Fibroblast of peridontal ligament (primary cell): ENCODE measurements around the gene DCDC2.
A peak's percentile ranks its signal among the peaks of the same experiment; 100 is the strongest.
"Not testable (repeated sequence)": the region's sequence is repeated elsewhere in the genome, so short reads cannot be mapped to it uniquely, and the experiment has no call there.

ENCODE experiments used
- DNase-seq: peaks from one replicate; pipeline ENCODE4 v3.0.0-alpha.2; 2010; ENCODE audit errors: extremely low read depth

Gene DCDC2

DNA sequence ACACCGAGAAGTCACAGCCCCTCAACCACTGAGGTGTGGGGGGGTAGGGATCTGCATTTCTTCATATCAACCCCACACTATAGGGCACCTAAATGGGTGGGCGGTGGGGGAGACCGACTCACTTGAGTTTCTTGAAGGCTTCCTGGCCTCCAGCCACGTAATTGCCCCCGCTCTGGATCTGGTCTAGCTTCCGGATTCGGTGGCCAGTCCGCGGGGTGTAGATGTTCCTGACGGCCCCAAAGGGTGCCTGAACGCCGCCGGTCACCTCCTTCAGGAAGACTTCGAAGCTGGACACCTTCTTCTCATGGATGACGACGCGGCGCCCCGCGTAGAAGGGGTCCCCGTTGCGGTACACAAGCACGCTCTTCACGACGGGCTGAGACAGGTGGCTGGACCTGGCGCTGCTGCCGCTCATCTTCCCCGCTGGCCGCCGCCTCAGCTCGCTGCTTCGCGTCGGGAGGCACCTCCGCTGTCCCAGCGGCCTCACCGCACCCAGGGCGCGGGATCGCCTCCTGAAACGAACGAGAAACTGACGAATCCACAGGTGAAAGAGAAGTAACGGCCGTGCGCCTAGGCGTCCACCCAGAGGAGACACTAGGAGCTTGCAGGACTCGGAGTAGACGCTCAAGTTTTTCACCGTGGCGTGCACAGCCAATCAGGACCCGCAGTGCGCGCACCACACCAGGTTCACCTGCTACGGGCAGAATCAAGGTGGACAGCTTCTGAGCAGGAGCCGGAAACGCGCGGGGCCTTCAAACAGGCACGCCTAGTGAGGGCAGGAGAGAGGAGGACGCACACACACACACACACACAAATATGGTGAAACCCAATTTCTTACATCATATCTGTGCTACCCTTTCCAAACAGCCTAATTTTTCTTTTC lies at the start of gene DCDC2:
Gene DCDC2, minus strand, starts transcription at position 724 of the 883 bp plus-strand sequence. Its CDS starts 309 bp downstream, at position 415.
- DNase-seq: peak; percentile 3

DNA sequence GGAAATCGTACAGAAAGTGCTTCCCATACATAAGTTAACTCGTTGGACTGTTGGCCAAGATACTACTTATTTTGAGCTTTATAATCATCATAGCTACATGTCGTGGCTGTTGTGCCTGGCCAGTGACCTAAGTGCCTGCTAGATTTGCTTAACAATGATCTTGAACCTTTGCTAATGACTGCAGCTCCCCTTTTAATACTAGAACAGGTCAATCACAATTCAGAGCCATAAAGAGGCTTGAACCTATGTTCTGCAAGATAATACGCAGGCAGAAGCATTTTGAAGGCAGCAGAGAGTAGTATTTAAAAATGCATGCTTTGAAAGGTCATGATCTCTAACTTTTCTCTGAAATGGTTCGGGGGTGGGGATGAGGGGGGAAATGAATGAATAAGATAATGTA lies 47.4 kb upstream of the DCDC2 start:
- DNase-seq: no peak

DNA sequence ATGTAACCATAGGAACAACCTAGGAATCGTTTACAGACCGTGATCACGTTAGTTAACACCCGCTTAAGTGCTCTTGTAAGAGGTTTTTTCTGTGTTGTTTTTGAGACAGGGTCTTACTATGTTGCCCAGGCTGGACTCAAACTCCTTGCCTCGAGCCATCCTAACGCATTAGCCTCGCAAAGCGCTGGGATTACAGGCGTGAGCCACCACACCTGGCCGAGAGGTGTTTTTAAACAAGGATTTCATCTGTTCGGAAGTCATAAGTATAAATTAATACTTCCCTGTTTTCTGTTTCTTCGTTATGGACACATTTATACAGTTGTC lies 45.6 kb upstream of the DCDC2 start:
- DNase-seq: no peak

DNA sequence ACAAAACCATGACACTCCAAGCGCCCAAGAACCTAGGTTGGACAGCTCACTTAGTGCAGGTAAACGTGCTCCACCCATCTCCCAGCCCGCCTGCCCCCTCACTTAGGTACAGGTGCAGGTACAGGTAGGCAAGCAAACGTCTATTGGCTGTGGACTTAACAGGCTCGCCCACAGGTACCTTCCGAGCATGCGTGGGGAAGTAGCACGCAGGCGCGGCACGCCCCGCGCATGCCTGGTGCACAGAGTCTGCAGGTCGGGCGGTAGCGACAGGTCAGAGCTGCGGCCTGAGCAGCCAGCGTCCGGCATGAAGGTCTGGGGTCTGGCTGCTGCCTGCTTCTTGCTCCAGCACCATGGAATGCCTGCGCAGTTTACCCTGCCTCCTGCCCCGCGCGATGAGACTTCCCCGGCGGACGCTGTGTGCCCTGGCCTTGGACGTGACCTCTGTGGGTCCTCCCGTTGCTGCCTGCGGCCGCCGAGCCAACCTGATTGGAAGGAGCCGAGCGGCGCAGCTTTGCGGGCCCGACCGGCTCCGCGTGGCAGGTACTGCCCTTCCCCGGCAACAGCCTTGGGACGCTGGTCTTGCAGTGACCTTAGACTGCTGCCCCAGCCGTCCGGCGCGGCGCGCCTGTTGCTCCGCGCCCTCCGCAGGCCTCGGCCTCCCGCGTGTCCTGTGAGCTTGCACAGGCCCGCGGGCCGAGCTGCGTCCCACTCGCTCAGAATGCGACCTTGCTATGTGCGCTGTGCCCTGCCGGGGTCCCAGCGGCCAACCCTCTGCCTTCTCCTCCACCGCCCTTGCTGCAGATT lies 45.0 kb upstream of the DCDC2 start, which contains the start of gene MRS2:
Gene MRS2, plus strand, starts transcription at position 240 of the 804 bp plus-strand sequence. Its CDS starts 111 bp downstream, at position 351.
- peak; percentile 62 for DNase-seq

DNA sequence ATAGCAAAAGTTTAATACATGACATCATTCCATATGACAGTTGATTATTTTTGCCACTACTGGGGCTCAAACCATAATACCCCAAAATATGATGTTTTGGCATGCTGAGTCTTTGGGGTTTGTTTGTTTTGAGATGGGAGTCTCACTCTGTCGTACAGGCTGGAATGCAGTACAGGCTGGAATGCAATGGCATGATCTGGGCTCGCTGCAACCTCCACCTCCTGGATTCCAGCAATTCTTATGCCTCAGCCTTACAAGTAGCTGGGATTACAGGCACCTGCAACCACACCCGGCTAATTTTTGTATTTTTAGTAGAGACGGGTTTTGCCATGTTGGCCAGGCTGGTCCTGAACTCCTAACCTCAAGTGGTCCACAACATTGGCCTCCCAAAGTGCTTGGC lies 43.6 kb upstream of the DCDC2 start:
- DNase-seq: no peak

DNA sequence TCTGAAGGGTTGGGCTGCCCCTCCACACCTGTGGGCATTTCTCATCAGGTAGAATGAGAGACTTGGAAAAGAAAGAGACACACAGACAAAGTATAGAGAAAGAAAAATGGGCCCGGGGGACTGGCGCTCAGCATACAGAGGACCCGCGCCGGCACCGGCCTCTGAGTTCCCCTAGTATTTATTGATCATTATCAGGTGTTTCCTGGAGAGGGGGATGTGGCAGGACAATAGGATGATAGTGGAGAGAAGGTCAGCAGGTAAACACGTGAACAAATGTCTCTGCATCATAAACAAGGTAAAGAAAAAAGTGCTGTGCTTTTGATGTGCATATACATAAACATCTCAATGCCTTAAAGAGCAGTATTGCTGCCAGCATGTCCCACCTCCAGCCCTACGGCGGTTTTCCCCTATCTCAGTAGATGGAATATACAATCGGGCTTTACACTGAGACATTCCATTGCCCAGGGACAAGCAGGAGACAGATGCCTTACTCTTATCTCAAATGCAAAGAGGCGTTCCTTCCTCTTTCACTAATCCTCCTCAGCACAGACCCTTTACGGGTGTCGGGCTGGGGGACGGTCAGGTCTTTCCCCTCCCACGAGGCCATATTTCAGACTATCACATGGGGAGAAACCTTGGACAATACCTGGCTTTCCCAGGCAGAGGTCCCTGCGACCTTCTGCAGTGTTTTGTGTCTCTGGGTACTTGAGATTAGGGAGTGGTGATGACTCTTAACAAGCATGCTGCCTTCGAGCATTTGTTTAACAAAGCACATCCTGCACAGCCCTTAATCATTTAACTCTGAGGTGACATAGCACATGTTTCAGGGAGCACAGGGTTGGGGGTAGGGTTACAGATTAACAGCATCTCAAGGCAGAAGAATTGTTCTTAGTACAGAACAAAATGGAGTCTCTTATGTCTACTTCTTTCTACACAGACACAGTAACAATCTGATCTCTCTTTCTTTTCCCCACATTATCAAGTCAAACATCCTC lies 42.5 kb upstream of the DCDC2 start:
- not testable (repeated sequence) for DNase-seq

DNA sequence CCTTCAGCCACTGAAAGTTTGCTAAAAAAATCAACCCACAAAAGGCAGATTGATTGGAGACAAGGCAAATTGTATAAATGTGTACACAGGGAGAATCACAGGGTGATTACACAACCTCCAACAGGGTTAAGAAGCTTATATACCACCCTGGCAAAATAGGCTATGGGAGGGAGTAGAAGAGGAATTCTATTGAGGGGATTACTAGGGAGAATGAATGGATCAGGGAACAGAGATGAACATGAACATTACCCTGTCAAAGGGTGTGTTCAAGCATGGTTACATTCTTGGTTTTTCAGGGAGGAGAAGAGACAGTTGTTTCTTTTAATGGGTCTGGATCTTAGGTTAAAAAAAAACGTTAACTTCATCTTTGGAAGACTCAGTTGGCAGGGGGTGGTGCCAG lies 39.8 kb upstream of the DCDC2 start:
- DNase-seq: no peak

DNA sequence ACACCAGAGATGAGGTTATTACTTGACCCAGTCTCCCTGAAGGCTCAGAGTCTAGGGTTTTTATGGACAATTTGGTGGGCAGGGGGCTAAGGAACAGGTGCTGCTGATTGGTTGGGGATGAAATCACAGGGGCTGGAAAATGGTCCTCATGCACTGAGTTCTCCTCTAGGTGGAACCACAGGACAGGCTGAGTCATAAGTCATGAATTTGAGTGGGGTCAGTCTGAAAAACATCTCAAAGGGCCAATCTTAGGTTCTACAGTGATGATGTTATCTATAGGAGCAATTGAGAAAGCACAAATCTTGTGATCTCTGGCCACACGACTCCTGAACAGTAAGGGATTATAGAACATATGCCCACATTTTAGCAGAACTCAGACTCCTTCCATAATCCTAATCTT lies 39.0 kb upstream of the DCDC2 start:
- DNase-seq: no peak

DNA sequence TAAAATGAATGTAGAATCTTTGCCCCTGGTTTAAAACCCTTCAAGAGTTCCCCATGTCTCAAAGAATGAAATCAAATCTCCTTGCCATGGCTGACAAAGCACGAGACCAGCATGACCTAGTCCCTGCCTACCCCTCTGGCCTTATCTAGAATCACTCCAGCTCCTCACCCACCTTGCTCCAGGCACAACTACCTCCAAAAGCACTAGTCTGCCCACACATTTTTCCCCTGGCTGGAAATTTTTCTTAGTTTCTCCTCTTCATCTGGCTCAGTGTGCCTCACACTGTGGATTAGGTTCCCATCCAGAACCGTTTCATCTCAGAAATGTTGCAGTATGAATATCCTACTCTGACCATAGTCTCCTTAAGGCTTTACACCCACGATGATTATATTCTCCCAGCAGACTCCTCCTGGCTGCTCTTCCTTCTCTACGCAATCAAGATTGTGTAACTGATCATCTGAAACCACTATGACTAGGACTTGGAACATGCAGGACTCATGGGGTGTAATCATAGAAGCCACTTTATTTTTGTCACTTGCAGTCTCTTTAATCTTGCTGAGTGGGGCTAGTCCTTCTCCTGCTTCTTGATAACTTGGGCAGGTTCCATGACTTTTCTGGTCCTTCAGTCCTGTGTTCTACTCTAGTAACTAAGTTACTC lies 37.0 kb upstream of the DCDC2 start:
- DNase-seq: peak; percentile 96

DNA sequence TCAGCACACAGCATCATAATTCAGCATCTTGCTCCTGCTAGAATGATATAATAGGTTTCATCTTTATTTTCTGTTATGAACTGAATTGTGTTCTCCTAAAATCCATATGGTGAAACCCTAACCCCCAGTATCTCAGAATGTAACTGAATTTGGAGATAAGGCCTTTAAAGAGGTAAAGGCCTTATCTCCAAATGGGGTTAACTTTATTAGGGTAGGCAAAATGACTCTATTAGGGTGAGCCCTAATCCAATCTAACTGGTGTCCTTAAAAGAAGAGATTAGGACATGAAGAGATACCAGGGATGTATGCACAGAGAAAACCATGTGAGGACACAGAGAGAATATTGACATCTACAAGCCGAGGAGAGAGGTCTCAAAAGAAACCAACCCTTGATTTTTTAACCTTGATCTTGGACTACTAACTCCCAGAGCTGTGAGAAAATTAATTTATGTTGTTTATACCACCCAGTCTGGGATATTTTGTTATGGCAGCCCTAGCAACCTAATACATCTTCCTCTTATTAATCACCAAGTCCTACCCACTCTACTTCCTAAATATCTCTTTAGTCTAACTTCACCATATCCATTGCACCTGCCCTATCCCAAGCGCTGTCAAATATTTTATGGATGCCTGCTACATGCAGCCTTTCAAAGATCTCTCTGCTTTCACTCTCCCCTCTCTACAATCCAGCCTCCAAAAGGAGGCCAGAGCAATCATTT lies 36.4 kb upstream of the DCDC2 start:
- no peak for DNase-seq

DNA sequence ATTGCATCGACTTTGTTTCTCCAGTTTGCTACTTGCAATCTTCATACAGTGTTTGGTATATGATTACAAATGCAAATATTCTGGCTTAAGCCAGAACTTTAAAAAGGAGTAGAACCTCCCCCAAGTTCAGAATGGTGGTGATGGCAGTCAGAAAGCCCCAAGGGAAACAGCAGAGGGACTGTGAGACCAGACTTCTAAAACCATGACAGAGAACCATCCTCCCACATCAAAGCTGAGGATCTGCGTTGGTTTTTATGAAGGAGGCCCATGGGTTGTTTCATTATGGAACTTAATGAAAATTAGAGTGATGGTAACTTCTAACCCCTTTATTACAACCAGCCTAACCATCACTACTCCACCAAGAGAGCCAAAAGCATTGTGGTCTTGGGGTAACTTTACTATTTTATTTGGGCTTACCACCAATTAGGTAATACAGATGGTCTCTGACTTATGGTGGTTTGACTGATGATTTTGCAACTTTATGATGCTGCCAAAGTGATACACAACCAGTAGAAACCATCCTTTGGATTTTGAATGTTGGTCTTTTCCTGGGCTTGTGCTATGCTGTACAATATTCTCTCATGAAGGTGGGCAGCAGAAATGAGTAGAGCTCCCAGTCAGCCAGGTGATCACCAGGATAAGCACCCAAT lies 34.0 kb upstream of the DCDC2 start:
- peak; percentile 56 for DNase-seq

DNA sequence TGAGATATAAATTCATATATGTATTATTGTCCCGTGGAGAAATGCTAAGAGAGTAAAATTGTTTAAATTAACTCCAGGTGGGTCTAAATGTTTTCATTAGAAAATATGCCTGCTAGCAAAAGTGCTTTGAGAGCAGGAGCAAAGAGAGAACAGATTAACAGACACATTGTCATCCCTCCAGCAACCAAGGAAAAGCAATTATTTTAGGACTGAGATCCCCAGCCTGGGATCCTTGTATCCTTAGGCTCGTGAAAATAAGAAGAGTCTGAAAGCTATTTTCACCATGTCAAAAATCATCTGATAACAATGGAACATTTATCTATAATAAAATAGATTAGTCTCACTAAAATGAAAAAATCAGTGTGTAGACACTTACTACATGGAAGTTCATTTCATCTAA lies 33.3 kb upstream of the DCDC2 start:
- DNase-seq: no peak

DNA sequence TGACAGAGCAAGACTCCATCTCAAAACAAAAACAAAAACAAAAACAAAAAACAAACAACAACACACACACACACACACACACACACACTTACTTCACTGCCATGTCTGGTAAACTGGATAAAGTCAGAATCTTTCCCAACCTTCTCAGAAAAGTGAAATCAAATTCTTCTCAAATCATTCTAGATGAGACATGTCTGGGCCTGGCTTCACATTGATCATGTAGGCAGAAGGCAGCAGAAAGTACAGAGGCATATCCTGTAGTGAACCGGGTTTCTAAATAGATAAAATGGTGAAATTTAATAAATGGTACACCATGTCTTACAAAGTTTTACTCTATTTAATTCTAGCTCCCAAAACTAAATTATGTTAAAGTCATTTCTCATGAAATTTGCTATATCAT lies 30.0 kb upstream of the DCDC2 start:
- DNase-seq: no peak

DNA sequence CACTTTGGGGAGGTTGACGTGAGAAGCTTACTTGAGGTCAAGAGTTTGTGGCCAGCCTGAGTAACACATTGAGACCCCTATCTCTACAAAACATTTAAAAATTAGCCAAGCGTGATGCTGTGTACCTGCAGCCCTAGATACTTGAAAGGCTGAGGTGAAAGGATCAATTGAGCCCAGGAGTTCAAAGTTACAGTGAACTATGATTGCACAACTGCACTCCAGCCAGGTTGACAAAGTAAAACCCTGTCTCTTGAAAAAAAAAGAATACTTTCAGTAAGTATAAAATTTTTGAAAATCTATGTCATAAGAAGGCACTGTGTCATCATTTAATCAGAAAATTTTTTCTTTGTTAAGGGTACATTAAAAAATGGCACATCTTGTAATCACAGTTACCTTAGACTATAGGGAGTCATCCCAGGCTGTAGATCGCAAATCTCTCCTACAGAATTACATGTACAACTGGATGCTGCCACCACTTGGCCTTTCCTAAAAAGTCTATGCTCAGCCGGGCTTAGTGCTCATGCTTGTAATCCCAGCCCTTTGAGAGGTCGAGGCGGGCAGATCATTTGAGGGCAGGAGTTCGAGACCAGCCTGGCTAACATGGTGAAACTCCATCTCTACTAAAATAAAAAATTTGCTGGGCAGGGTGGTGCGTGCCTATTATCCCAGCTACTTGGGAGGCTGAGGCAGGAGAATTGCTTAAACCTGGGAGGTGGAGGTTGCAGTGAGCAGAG lies 27.8 kb upstream of the DCDC2 start:
- no peak for DNase-seq

DNA sequence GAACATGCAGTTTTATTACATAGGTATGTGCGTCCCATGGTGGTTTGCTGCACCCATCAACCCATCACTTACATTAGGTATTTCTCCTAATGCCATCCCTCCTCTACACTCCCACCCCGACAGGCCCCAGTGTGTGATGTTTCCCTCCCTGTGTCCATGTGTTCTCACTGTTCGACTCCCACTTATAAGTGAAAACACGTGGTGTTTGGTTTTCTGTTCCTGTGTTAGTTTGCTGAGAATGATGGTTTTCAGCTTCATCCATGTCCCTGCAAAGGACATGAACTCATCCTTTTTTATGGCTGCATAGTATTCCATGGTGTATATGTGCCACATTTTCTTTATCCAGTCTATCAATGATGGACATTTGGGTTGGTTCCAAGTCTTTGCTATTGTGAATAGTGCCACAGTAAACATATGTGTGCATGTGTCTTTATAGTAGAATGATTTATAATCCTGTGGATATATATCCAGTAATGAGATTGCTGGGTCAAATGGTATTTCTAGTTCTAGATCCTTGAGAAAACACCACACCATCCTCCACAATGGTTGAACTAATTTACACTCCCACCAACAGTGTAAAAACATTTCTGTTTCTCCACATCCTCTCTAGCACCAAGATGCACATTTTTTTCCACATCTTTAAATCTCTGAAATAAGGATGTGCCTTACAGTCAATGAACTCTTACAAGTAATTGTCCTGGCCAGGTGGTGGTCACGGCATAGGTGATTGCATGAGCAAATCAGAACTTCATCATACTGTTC lies 26.7 kb upstream of the DCDC2 start:
- not testable (repeated sequence) for DNase-seq

DNA sequence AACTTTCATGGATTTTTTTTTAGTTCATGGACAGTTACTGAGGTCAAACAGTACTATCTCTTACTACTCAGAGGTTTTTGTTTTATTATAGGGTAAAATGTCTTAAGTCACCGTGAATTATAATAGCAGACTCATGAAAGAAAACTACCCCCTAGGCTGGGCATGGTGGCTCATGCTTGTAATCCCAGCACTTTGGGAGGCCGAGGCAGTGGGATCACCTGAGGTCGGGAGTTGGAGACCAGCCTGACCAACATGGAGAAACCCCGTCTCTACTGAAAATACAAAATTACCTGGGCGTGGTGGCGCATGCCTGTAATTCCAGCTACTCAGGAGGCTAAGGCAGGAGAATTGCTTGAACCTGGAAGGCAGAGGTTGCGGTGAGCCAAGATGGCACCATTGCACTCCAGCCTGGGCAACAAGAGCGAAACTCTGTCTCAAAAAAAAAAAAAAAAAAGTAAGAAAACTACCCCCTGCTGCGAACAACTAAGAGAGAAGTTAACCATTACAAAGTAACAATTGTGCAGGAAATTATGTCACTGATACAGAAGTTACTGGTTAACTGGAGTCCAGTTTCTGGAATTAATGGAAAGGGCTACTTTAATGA lies 25.1 kb upstream of the DCDC2 start:
- DNase-seq: not testable (repeated sequence)

DNA sequence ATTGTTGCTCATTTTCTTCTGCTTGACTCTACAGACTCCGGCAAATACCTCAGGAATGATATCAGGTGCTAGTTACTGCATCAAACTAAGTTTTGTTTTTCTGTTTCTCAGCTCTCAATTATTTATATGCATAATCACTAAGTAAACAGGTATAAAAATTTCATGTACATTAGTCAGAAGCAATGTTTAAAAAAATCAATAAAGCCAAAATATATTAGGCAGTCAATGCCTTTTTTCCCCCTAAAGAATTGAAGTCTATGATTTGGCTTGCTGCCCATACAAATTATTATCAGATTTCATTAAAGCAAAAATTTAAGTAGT lies 24.3 kb upstream of the DCDC2 start:
- DNase-seq: no peak
